RWPE2 (cell line): ENCODE measurements around the gene MANEAL.

Experiments used
- ATAC-seq: fragments of 200-7000 bp; cut with Tn5 transposase; 3 replicates; pipeline ENCODE4 v1.9.1; 2021; ENCODE audit warnings: low read depth
- DNase-seq: peaks from one replicate; pipeline ENCODE4 v3.0.0-alpha.2; 2020; ENCODE audit warnings: low spot score
- H3K27ac ChIP-seq: fragments of 450-650 bp; 2 replicates; pipeline ENCODE4 v1.5.1; 2017; ENCODE audit warnings: mild to moderate bottlenecking; ENCODE audit not compliant: poor library complexity, severe bottlenecking
- H3K27me3 ChIP-seq: fragments of 250-450 bp; sonication (Bioruptor Pico); 2 replicates; pipeline ENCODE4 v1.5.1; 2021; ENCODE audit warnings: mild to moderate bottlenecking, moderate library complexity; ENCODE audit not compliant: insufficient read depth, poor library complexity, severe bottlenecking
- H3K36me3 ChIP-seq: fragments of 250-450 bp; sonication (Bioruptor Pico); 2 replicates; pipeline ENCODE4 v1.5.1; 2020; ENCODE audit warnings: low read depth, mild to moderate bottlenecking, moderate library complexity
- H3K4me1 ChIP-seq: fragments of 250-450 bp; sonication (Bioruptor Pico); 2 replicates; pipeline ENCODE4 v1.5.1; 2021; ENCODE audit warnings: mild to moderate bottlenecking, moderate library complexity; ENCODE audit not compliant: insufficient read depth, poor library complexity, severe bottlenecking
- H3K4me3 ChIP-seq: fragments of 250-450 bp; sonication (Bioruptor Pico); 2 replicates; pipeline ENCODE4 v1.5.1; 2021; ENCODE audit warnings: mild to moderate bottlenecking, moderate library complexity; ENCODE audit not compliant: severe bottlenecking
- H3K9me3 ChIP-seq: fragments of 250-450 bp; sonication (Bioruptor Pico); 2 replicates; pipeline ENCODE4 v1.5.1; 2021; ENCODE audit warnings: mild to moderate bottlenecking, moderate library complexity; ENCODE audit not compliant: severe bottlenecking
- TF ChIP-seq, protein P1 (sequence below): fragments of 450-650 bp; IDR thresholded peaks from one replicate; pipeline ENCODE4 v1.5.1; 2017; ENCODE audit warnings: mild to moderate bottlenecking, moderate library complexity; ENCODE audit not compliant: poor library complexity, severe bottlenecking

The MANEAL gene

GRCh38 chr1:37759451-37759850, 34.2 kb upstream of the MANEAL start:
- TF ChIP-seq, protein P1, sequence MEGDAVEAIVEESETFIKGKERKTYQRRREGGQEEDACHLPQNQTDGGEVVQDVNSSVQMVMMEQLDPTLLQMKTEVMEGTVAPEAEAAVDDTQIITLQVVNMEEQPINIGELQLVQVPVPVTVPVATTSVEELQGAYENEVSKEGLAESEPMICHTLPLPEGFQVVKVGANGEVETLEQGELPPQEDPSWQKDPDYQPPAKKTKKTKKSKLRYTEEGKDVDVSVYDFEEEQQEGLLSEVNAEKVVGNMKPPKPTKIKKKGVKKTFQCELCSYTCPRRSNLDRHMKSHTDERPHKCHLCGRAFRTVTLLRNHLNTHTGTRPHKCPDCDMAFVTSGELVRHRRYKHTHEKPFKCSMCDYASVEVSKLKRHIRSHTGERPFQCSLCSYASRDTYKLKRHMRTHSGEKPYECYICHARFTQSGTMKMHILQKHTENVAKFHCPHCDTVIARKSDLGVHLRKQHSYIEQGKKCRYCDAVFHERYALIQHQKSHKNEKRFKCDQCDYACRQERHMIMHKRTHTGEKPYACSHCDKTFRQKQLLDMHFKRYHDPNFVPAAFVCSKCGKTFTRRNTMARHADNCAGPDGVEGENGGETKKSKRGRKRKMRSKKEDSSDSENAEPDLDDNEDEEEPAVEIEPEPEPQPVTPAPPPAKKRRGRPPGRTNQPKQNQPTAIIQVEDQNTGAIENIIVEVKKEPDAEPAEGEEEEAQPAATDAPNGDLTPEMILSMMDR: no peak

GRCh38 chr1:37761416-37762095, 32.1 kb upstream of the MANEAL start:
- Histone ChIP-seq H3K9me3 (no peaks in the 10 kb centered on the region), H3K27me3 (peaks cover 65% of the 10 kb centered on the region), H3K4me1 (no peaks in the 10 kb centered on the region), H3K36me3 (no peaks in the 10 kb centered on the region), H3K4me3 (no peak overlapping the region), H3K27ac (no peak overlapping the region)
- ATAC-seq (no peak), DNase-seq (no peak)
- TF ChIP-seq, protein P1: no peak

More at GRCh38 chr1:37759451-37759850, 34.2 kb upstream of the MANEAL start:
- Histone ChIP-seq H3K36me3 (no peaks in the 10 kb centered on the region), H3K27ac (no peak overlapping the region), H3K9me3 (no peaks in the 10 kb centered on the region), H3K27me3 (peaks cover 62% of the 10 kb centered on the region), H3K4me1 (no peaks in the 10 kb centered on the region), H3K4me3 (no peak overlapping the region)
- ATAC-seq (no peak), DNase-seq (no peak)

DNA sequence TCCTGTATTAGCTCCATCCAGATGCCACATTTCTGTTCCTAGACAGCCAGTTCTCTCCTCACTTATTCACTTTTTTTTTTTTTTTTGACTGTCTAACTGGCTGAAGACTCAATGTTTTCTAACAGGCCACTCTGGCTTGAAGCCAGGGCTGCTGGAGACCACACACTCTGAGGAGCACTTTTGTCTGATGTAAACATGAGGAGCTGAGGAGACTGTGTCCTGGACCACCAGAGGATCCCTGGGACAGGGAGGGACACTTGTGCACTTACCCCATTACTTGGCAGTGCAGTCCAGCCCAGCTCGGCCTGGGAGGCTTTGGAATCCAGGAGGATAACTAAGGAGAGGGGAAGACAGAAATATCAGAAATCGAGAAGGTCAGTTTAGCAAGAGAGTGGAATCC, 31.1 kb upstream of the MANEAL start:
- TF ChIP-seq, protein P1: no peak
- DNase-seq: no peak
- no peak overlapping the region for H3K4me3 ChIP-seq
- H3K9me3 ChIP-seq: no peaks in the 10 kb centered on the region
- no peaks in the 10 kb centered on the region for H3K36me3 ChIP-seq
- peaks cover 74% of the 10 kb centered on the region for H3K27me3 ChIP-seq
- no peak overlapping the region for H3K27ac ChIP-seq
- ATAC-seq: no peak
- H3K4me1 ChIP-seq: no peaks in the 10 kb centered on the region

- TF ChIP-seq, protein P1: no peak
- ATAC-seq (no peak), DNase-seq (no peak)
- no peak overlapping the region for H3K27ac ChIP-seq
- H3K4me3 ChIP-seq: no peak overlapping the region
- H3K4me1 ChIP-seq: no peaks in the 10 kb centered on the region
- peaks cover 82% of the 10 kb centered on the region for H3K27me3 ChIP-seq
- no peaks in the 10 kb centered on the region for H3K36me3 ChIP-seq
- H3K9me3 ChIP-seq: no peaks in the 10 kb centered on the region
Observed at GRCh38 chr1:37763791-37764413, 29.7 kb upstream of the MANEAL start.

DNA sequence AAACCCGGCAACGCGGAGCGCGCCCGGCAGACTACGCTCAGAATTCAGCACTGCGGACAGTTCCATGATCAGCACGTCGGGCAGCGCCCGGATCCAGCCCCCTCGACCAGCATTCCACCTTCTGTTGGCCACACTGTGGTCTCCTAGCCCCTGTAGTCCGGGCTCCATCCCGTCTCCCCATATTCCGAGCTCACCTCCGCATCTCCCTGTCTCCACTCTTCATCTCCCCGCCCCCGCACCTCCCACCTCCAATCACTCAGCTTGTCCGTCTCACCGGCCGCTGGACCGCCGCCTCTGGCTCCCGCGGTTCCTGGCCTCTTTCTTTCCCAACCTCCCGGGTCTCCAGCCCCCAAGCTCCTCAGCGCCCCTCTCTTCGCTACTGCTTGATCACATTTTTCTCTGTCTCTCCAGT, 29.2 kb upstream of the MANEAL start:
- no peaks in the 10 kb centered on the region for H3K4me1 ChIP-seq
- no peak overlapping the region for H3K27ac ChIP-seq
- ATAC-seq (peak; percentile 69), DNase-seq (no peak)
- TF ChIP-seq, protein P1: no peak
- no peak overlapping the region for H3K4me3 ChIP-seq
- H3K27me3 ChIP-seq: peaks cover 82% of the 10 kb centered on the region
- no peaks in the 10 kb centered on the region for H3K36me3 ChIP-seq
- no peaks in the 10 kb centered on the region for H3K9me3 ChIP-seq
